OCI-LY7 (cell line): ENCODE results near the gene TRIM13. TPM values are rescaled to one million over a fixed set of nuclear protein-coding genes. Genes with fewer than 3 reads are reported as not detected.
"Not testable (repeated sequence)": the region's sequence is repeated elsewhere in the genome, so short reads cannot be mapped to it uniquely, and the experiment has no call there.

Source experiments
- Bru-seq: library from RNA; stranded (reverse); fragments of 400-500 nt; gene quantifications from one replicate; lab custom pipeline; 2021; lab: Mats Ljungman, UMichigan
- BruChase-seq, 2 experiments: library from RNA; stranded (reverse); fragments of 400-500 nt; gene quantifications; one replicate each; lab custom pipeline; 2021; lab: Mats Ljungman, UMichigan
- BruUV-seq: library from RNA; stranded (reverse); fragments of 400-500 nt; replicated peaks from 2 replicates; lab custom pipeline; 2021; lab: Mats Ljungman, UMichigan
- CTCF ChIA-PET: fragments of 300-600 bp; sonication (Branson Sonifier 250); formaldehyde crosslinking; loops from one replicate; lab custom pipeline; 2022; ENCODE audit warnings: antibody characterized with exemption; ENCODE audit not compliant: unreplicated experiment; lab: Charles Lee
- POLR2A ChIA-PET: fragments of 300-600 bp; sonication (Branson Sonifier 250); formaldehyde crosslinking; loops from one replicate; lab custom pipeline; 2022; ENCODE audit warnings: antibody characterized with exemption; lab: Charles Lee
- DNase-seq: peaks from one replicate; pipeline ENCODE4 v3.0.0-alpha.2; 2015; ENCODE audit warnings: low spot score
- H2AFZ ChIP-seq: fragments of 200-600 bp; sonication (generic), shearing (Covaris generic); 2 replicates; pipeline ENCODE4 v1.6.1; 2014; ENCODE audit warnings: mild to moderate bottlenecking, antibody characterized with exemption, low read length, moderate library complexity
- H3K27ac ChIP-seq: fragments of 200-600 bp; sonication (generic); 2 replicates; pipeline ENCODE4 v1.5.1; 2014; ENCODE audit warnings: mixed run types, low read depth, mild to moderate bottlenecking, moderate library complexity, low read length, inconsistent platforms; ENCODE audit not compliant: poor library complexity, severe bottlenecking
- H3K36me3 ChIP-seq: fragments of 200-600 bp; sonication (generic); 2 replicates; pipeline ENCODE4 v1.6.1; 2014; ENCODE audit warnings: mild to moderate bottlenecking, antibody characterized with exemption, low read length, moderate library complexity, mixed read lengths; ENCODE audit not compliant: insufficient read depth
- H3K4me1 ChIP-seq: fragments of 200-600 bp; sonication (generic); 2 replicates; pipeline ENCODE4 v1.5.1; 2014; ENCODE audit warnings: mild to moderate bottlenecking, low read length; ENCODE audit not compliant: insufficient read depth, poor library complexity, severe bottlenecking
- H3K4me2 ChIP-seq: fragments of 200-600 bp; sonication (generic); 2 replicates; pipeline ENCODE4 v1.6.1; 2014; ENCODE audit warnings: mild to moderate bottlenecking, low read length
- H3K4me3 ChIP-seq: fragments of 200-600 bp; sonication (generic); 2 replicates; pipeline ENCODE4 v1.5.1; 2014; ENCODE audit warnings: mild to moderate bottlenecking, low read depth, low read length; ENCODE audit not compliant: poor library complexity, severe bottlenecking
- H3K79me2 ChIP-seq: fragments of 200-600 bp; sonication (generic); 2 replicates; pipeline ENCODE4 v1.6.1; 2016; ENCODE audit warnings: low read depth, mild to moderate bottlenecking, low read length, moderate library complexity, mixed read lengths; ENCODE audit not compliant: insufficient read depth
- H3K9me2 ChIP-seq: fragments of 200-600 bp; sonication (generic); 2 replicates; pipeline ENCODE4 v1.6.1; 2016; ENCODE audit warnings: mild to moderate bottlenecking, low read length, mixed read lengths; ENCODE audit not compliant: insufficient read depth
- H3K9me3 ChIP-seq: fragments of 200-600 bp; sonication (generic); 2 replicates; pipeline ENCODE4 v1.6.1; 2014; ENCODE audit warnings: mild to moderate bottlenecking, mixed run types, low read length, mixed read lengths
- H4K20me1 ChIP-seq: fragments of 200-600 bp; sonication (generic); 2 replicates; pipeline ENCODE4 v1.6.1; 2014; ENCODE audit warnings: mild to moderate bottlenecking, antibody characterized with exemption, low read length, moderate library complexity, mixed read lengths; ENCODE audit not compliant: insufficient read depth
- CTCF ChIP-seq: fragments of 200-600 bp; sonication (generic); conservative IDR thresholded peaks from 2 replicates; pipeline ENCODE4 v1.5.1; 2014; ENCODE audit warnings: mild to moderate bottlenecking, antibody characterized with exemption, low read length, moderate library complexity, mixed read lengths
- EZH2phosphoT487 ChIP-seq: fragments of 200-600 bp; sonication (generic); IDR thresholded peaks from 2 replicates; pipeline ENCODE4 v1.6.1; 2018; ENCODE audit warnings: low read depth, borderline replicate concordance, mild to moderate bottlenecking, mixed run types, antibody characterized with exemption, low read length, moderate library complexity, mixed read lengths
- intact Hi-C: fragments of 100-400 bp; cut with micrococcal nuclease; formaldehyde crosslinking; loops from one replicate; pipeline ENCODE4 v1.10.0; 2022; ENCODE audit not compliant: unreplicated experiment
- long read RNA-seq: library from polyadenylated mRNA; stranded (forward); transcript quantifications from one replicate; pipeline ENCODE4 v2.0.0, GENCODE V29; 2022
- total RNA-seq, 2 experiments: library from RNA; depleted of rRNA in 1 of 2; stranded (reverse); fragments of >200 nt in 1 of 2; shearing (Covaris generic) in 1 of 2; gene quantifications; 2 replicates each; pipeline ENCODE4 v1.2.3, GENCODE V29; 2014 to 2022

The TRIM13 gene
- 9.5 and 12.5 TPM in 2 replicates for total RNA-seq (2014; rRNA removed; shearing (Covaris generic))
- 13.8 and 14.3 TPM in 2 replicates for total RNA-seq (2022)
- percentile 80 among the genes with signal in this experiment for Bru-seq, nascent RNA
- percentile 65 among the genes with signal in this experiment for BruChase-seq, experiment 1, labeled RNA remaining after a 6-hour chase
- percentile 81 among the genes with signal in this experiment for BruChase-seq, experiment 2, labeled RNA remaining after a 2-hour chase
- long read RNA-seq, full-length matches to known transcripts, result 17 of 36 reads
- long read RNA-seq, partial matches to known transcripts, result 1 of 36 reads
- long read RNA-seq, other reads (novel, unspliced or antisense), result 18 of 36 reads

- CTCF ChIA-PET, result interaction anchor here (0.5 to 1.5 kb wide), 8 partner anchors 20 to 914 kb away, joined by 3 to 7 read pairs (median 4); no protein-coding TSS in a partner anchor
- peak; percentile 92 for DNase-seq
- BruUV-seq, result no TSS peak
- Histone ChIP-seq H3K4me1 (peaks cover 39% of the 10 kb centered on the region), H3K9me3 (no peaks in the 10 kb centered on the region), H2AFZ (peak within 1 kb of the TSS; percentile 88), H3K36me3 (peaks cover 71% of the 10 kb centered on the region), H3K27ac (peak within 1 kb of the TSS; percentile 87), H4K20me1 (peaks cover 4% of the 10 kb centered on the region; the same call in 1 of the 2 replicates), H3K4me2 (peak within 1 kb of the TSS; percentile 83), H3K79me2 (peaks cover 39% of the 10 kb centered on the region), H3K4me3 (peak within 1 kb of the TSS; percentile 94), H3K9me2 (no peaks in the 10 kb centered on the region)
- intact Hi-C loops, result loop anchor here (1.0 to 10.0 kb wide), 8 partner anchors 61 to 915 kb away; partner anchors contain the start of gene SPRYD7
- POLR2A ChIA-PET, result interaction anchor here (0.8 to 1.9 kb wide), 12 partner anchors 9 to 809 kb away, joined by 3 to 6 read pairs (median 3); no protein-coding TSS in a partner anchor
- TF ChIP-seq EZH2phosphoT487 (no peak), CTCF (peak; percentile 97)
These were observed at the start of gene TRIM13 for GRCh38 chr13:49996951-49997895. Gene TRIM13 (plus strand): TSS chr13:49997042. CDS start chr13:50011941, 14,899 bp downstream.

GRCh38 chr13:49948777-49949270 is 48.0 kb upstream of the TRIM13 start:
- H3K4me2 ChIP-seq, DNase-seq, H3K4me3 ChIP-seq, H3K27ac ChIP-seq, H4K20me1 ChIP-seq, POLR2A ChIA-PET, H3K9me3 ChIP-seq, BruUV-seq, H3K36me3 ChIP-seq, H3K4me1 ChIP-seq, CTCF ChIA-PET, H3K9me2 ChIP-seq, H2AFZ ChIP-seq, intact Hi-C loops, H3K79me2 ChIP-seq: not testable (repeated sequence)
